ENCODE data around the gene ZSCAN18. TPM values are rescaled to one million over a fixed set of nuclear protein-coding genes. Genes with fewer than 3 reads are reported as not detected.
A peak's percentile ranks its signal among the peaks of the same experiment; 100 is the strongest.

ZSCAN18 gene
- total RNA-seq, 4 donors from 2014 or later = 30.4 to 50.0 (median 42.8) TPM

DNA sequence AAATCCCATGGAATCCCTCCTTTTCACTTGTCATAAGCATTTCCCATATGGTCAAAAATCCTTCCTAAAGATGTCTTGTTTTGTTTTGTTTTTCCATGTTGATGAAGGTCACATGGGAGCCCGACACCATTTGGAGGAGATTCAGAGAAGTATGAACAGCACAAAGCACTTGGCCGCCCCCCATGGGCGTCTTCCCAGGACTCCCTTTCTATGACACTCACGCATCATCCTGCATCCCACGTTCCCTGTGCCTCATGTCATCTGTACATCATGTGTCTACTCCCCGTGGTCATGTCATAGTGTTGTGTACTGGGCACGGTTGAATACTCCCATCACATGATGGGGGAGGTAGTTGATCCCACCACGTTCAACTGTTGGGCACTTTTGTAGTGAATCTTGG lies 62.2 kb downstream of the ZSCAN18 start:
- in situ Hi-C loops (cut with MboI; ENCODE audit: low pct_ligation_motif_present in 1 of 4, low pct_unique_long_range_greater_than_20kb in 1 of 4, low sequenced_read_pairs in 3 of 4) = no loop called here
- no peak overlapping the region for H3K27ac ChIP-seq
- no peaks in the 10 kb centered on the region for H3K4me1 ChIP-seq
- DNase-seq = no peak
- H3K27me3 ChIP-seq = no peaks in the 10 kb centered on the region
- 62 to 73% methylated on average over 6 to 8 of the region's 8 CpGs for WGBS, 2 donors (ENCODE audit: low coverage in 1 of 2)
- H3K36me3 ChIP-seq = no peaks in the 10 kb centered on the region
- TF ChIP-seq POLR2AphosphoS5 (IDR thresholded peaks at IDR 0.05) (no peak), EP300 (IDR thresholded peaks at IDR 0.05; ENCODE audit: low read depth) (no peak), POLR2A (IDR thresholded peaks at IDR 0.05) (no peak)
- TF ChIP-seq, protein P1, sequence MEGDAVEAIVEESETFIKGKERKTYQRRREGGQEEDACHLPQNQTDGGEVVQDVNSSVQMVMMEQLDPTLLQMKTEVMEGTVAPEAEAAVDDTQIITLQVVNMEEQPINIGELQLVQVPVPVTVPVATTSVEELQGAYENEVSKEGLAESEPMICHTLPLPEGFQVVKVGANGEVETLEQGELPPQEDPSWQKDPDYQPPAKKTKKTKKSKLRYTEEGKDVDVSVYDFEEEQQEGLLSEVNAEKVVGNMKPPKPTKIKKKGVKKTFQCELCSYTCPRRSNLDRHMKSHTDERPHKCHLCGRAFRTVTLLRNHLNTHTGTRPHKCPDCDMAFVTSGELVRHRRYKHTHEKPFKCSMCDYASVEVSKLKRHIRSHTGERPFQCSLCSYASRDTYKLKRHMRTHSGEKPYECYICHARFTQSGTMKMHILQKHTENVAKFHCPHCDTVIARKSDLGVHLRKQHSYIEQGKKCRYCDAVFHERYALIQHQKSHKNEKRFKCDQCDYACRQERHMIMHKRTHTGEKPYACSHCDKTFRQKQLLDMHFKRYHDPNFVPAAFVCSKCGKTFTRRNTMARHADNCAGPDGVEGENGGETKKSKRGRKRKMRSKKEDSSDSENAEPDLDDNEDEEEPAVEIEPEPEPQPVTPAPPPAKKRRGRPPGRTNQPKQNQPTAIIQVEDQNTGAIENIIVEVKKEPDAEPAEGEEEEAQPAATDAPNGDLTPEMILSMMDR (IDR thresholded peaks at IDR 0.05) = no peak
- H3K9me3 ChIP-seq = peaks cover 6 to 14% of the 10 kb centered on the region in 2 donors
- no peak overlapping the region for H3K4me3 ChIP-seq
- intact Hi-C loops (cut with DNase I; ENCODE audit: low total_unique reads) = no loop called here

DNA sequence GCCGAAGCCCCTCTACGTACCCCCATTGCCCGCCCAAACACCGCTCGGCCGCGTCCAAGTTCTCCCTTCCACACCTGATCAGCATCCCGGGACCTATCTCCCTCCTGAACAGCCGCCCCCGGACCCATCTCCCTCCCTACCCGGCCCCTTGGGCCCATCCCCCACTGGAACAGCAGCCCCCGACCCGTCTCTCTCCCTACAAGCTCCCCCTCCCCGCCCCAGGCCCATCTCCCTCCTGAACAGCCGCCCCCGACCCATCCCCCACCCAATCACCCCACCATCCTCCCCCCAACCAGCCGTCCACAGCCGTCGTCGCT lies 63.6 kb downstream of the ZSCAN18 start:
- no peak for DNase-seq
- TF ChIP-seq POLR2A (IDR thresholded peaks at IDR 0.05) (no peak), POLR2AphosphoS5 (IDR thresholded peaks at IDR 0.05) (no peak), EP300 (IDR thresholded peaks at IDR 0.05; ENCODE audit: low read depth) (no peak)
- TF ChIP-seq, protein P1 (IDR thresholded peaks at IDR 0.05) = no peak
- in situ Hi-C loops (cut with MboI; ENCODE audit: low pct_ligation_motif_present in 1 of 4, low pct_unique_long_range_greater_than_20kb in 1 of 4, low sequenced_read_pairs in 3 of 4) = no loop called here
- H3K9me3 ChIP-seq = peaks cover 6 to 7% of the 10 kb centered on the region in 2 donors
- peak overlapping the region in 1 of 4 donors; percentile 63 for H3K27ac ChIP-seq
- intact Hi-C loops (cut with DNase I; ENCODE audit: low total_unique reads) = no loop called here
- no peaks in the 10 kb centered on the region for H3K27me3 ChIP-seq
- peak overlapping the region in 2 of 4 donors; percentile 35 to 48 for H3K4me3 ChIP-seq
- 35% methylated on average over 12 of the region's 20 CpGs; no CpG with 5 or more reads in 1 of the 2 donors for WGBS, 2 donors (ENCODE audit: low coverage in 1 of 2)
- H3K4me1 ChIP-seq = no peaks in the 10 kb centered on the region
- H3K36me3 ChIP-seq = no peaks in the 10 kb centered on the region

Other genes starting within 250 kb of the ZSCAN18 start
- 10 to 100 TPM; 22.4 to 61.0 (median 44.8) TPM for gene ZNF587, start 248.4 kb downstream of the ZSCAN18 start, total RNA-seq
- gene ZNF814, start 209.2 kb downstream of the ZSCAN18 start, total RNA-seq = 10 to 100 TPM; 11.5 to 25.1 (median 19.7) TPM
- 100 to 1,000 TPM in 1 of 4 donors, 10 to 100 TPM in 2, 1 to 10 TPM in 1; 9.8 to 119 (median 11.2) TPM for gene ZNF417, start 181.6 kb downstream of the ZSCAN18 start, total RNA-seq
- gene ZNF418, start 162.8 kb downstream of the ZSCAN18 start, total RNA-seq = 1 to 10 TPM; 1.9 to 6.4 (median 4.0) TPM
- 10 to 100 TPM in 1 of 4 donors, 1 to 10 TPM in 3; 3.8 to 13.5 (median 4.2) TPM for gene ZNF256, start 150.5 kb downstream of the ZSCAN18 start, total RNA-seq
- not detected for gene C19orf18, start 123.7 kb downstream of the ZSCAN18 start, total RNA-seq
- gene ZNF606, start 95.4 kb downstream of the ZSCAN18 start, total RNA-seq = 10 to 100 TPM; 13.7 to 27.7 (median 16.2) TPM
- gene ZSCAN1, start 64.2 kb downstream of the ZSCAN18 start, total RNA-seq = not detected
- 10 to 100 TPM in 1 of 4 donors, 1 to 10 TPM in 3; 1.6 to 20.9 (median 2.1) TPM for gene ZNF135, start 38.9 kb downstream of the ZSCAN18 start, total RNA-seq
- 1 to 10 TPM in 3 of 4 donors, under 1 TPM in 1; 0.60 to 5.5 (median 4.0) TPM for gene ZNF329, start 52.6 kb upstream of the ZSCAN18 start, total RNA-seq
- 10 to 100 TPM; 12.5 to 30.8 (median 19.0) TPM for gene ZNF274, start 84.8 kb upstream of the ZSCAN18 start, total RNA-seq
- 10 to 100 TPM in 3 of 4 donors, 1 to 10 TPM in 1; 8.6 to 62.3 (median 25.1) TPM for gene ZNF544, start 130.7 kb upstream of the ZSCAN18 start, total RNA-seq
- gene ZNF8, start 180.7 kb upstream of the ZSCAN18 start, total RNA-seq = 1 to 10 TPM; 4.6 to 6.6 (median 6.3) TPM
- 10 to 100 TPM; 13.3 to 58.9 (median 36.2) TPM for gene ERVK3-1, start 207.1 kb upstream of the ZSCAN18 start, total RNA-seq
- 10 to 100 TPM in 1 of 4 donors, 1 to 10 TPM in 3; 3.0 to 11.6 (median 3.3) TPM for gene ZSCAN22, start 228.8 kb upstream of the ZSCAN18 start, total RNA-seq